ENCODE measurements around the gene SLC24A4. TPM values are rescaled to one million over a fixed set of nuclear protein-coding genes. Genes with fewer than 3 reads are reported as not detected.
A peak's percentile ranks its signal among the peaks of the same experiment; 100 is the strongest.

The SLC24A4 gene
- total and polyA plus RNA-seq, 2 donors (not counting 3 experiments of a cell fraction or from before 2014, with no cell fraction given): 0.07 to 0.08 TPM

GRCh38 chr14:92321701-92322100 lies 1.3 kb upstream of the SLC24A4 start:
- Histone ChIP-seq H3K9me3 (replicated peaks; ENCODE audit: control insufficient read depth, insufficient read depth, low read length) (no peaks in the 10 kb centered on the region), H3K79me2 (ENCODE audit: control insufficient read depth, insufficient read depth, low read length) (no peaks in the 10 kb centered on the region), H3K4me1 (ENCODE audit: control insufficient read depth, extremely low read depth, insufficient read depth, low read length) (no peaks in the 10 kb centered on the region), H3K9me1 (replicated peaks; ENCODE audit: control insufficient read depth, extremely low read depth, insufficient read depth, low read length) (no peaks in the 10 kb centered on the region), H3K27ac (ENCODE audit: insufficient read depth, low read depth, low read length) (no peak overlapping the region), H4K20me1 (replicated peaks; ENCODE audit: control insufficient read depth, extremely low read depth, insufficient read depth, low read length) (no peaks in the 10 kb centered on the region), H2AFZ (ENCODE audit: low read depth, low read length) (no peak overlapping the region), H3K4me3 (replicated peaks in 1 of 3; ENCODE audit: insufficient read depth in 1 of 3, low read depth in 1 of 3, low read length in 3 of 3) (no peak overlapping the region), H3K4me2 (ENCODE audit: insufficient read depth, low read length) (no peak overlapping the region), H3K9ac (replicated peaks; ENCODE audit: extremely low read depth, insufficient read depth, low read length) (no peak overlapping the region), H3K36me3 (ENCODE audit: control insufficient read depth in 2 of 2, extremely low read depth in 1 of 2, insufficient read depth in 2 of 2, low read length in 2 of 2) (no peaks in the 10 kb centered on the region), H3K27me3 (ENCODE audit: control insufficient read depth in 2 of 2, insufficient read depth in 2 of 2, low read length in 2 of 2) (peaks cover 40 to 41% of the 10 kb centered on the region in 2 experiments)
- intact Hi-C loops (cut with micrococcal nuclease): loop anchor here (10.0 kb wide), 1 partner anchor 363 kb away; no protein-coding TSS in a partner anchor
- BruUV-seq (replicated peaks): no TSS peak
- no peak for FAIRE-seq
- CTCF ChIA-PET: no interaction called here
- no peak for DNase-seq (ENCODE audit: low read depth, low spot score)
- no peak for TF ChIP-seq MYC (IDR thresholded peaks at IDR 0.05; ENCODE audit: low read depth, low read length)
- TF ChIP-seq EZH2 (IDR thresholded peaks at IDR 0.05; ENCODE audit: borderline replicate concordance, low read depth, low read length, severe bottlenecking): peak; percentile 10
- TF ChIP-seq CTCF (IDR thresholded peaks at IDR 0.05; ENCODE audit: extremely low read depth in 1 of 2, insufficient read depth in 1 of 2, low read depth in 1 of 2, low read length in 2 of 2): no peak
- TF ChIP-seq GATA2 (IDR thresholded peaks at IDR 0.05; ENCODE audit: insufficient read depth, insufficient read length, low read depth, low read length): no peak
- TF ChIP-seq MAX (IDR thresholded peaks at IDR 0.05; ENCODE audit: insufficient read depth, insufficient read length): no peak
- POLR2A ChIA-PET: no interaction called here
- dilution Hi-C loops (cut with MboI; ENCODE audit: extremely low pct_ligation_motif_present, low sequenced_read_pairs): no loop called here

- BruUV-seq (replicated peaks): no TSS peak
- no peak overlapping the region for H3K27ac ChIP-seq (ENCODE audit: insufficient read depth, low read depth, low read length)
- H3K27me3 ChIP-seq (ENCODE audit: control insufficient read depth in 2 of 2, insufficient read depth in 2 of 2, low read length in 2 of 2): peaks cover 40 to 41% of the 10 kb centered on the region in 2 experiments
- H3K9me1 ChIP-seq (replicated peaks; ENCODE audit: control insufficient read depth, extremely low read depth, insufficient read depth, low read length): no peaks in the 10 kb centered on the region
- no peak overlapping the region for H2AFZ ChIP-seq (ENCODE audit: low read depth, low read length)
- CTCF ChIA-PET: interaction anchor here (0.7 kb wide), 1 partner anchor 38 kb away, joined by 6 read pairs; no protein-coding TSS in a partner anchor
- H3K4me2 ChIP-seq (ENCODE audit: insufficient read depth, low read length): no peak overlapping the region
- DNase-seq (ENCODE audit: low read depth, low spot score): no peak
- POLR2A ChIA-PET: no interaction called here
- no peaks in the 10 kb centered on the region for H3K79me2 ChIP-seq (ENCODE audit: control insufficient read depth, insufficient read depth, low read length)
- H3K4me1 ChIP-seq (ENCODE audit: control insufficient read depth, extremely low read depth, insufficient read depth, low read length): no peaks in the 10 kb centered on the region
- TF ChIP-seq JUN (IDR thresholded peaks at IDR 0.05; ENCODE audit: borderline replicate concordance, insufficient read depth, insufficient read length, low read depth) (no peak), GATA2 (IDR thresholded peaks at IDR 0.05; ENCODE audit: insufficient read depth, insufficient read length, low read depth, low read length) (no peak), FOS (IDR thresholded peaks at IDR 0.05; ENCODE audit: borderline replicate concordance, insufficient read depth, low read length) (no peak), MYC (IDR thresholded peaks at IDR 0.05; ENCODE audit: low read depth, low read length) (no peak), MAX (IDR thresholded peaks at IDR 0.05; ENCODE audit: insufficient read depth, insufficient read length) (no peak), EZH2 (IDR thresholded peaks at IDR 0.05; ENCODE audit: borderline replicate concordance, low read depth, low read length, severe bottlenecking) (no peak), POLR2AphosphoS5 (IDR thresholded peaks at IDR 0.05; ENCODE audit: insufficient read depth, low read depth, low read length) (no peak), CTCF (IDR thresholded peaks at IDR 0.05; ENCODE audit: extremely low read depth in 1 of 2, insufficient read depth in 1 of 2, low read depth in 1 of 2, low read length in 2 of 2) (no peak), POLR2A (IDR thresholded peaks at IDR 0.05; ENCODE audit: low read depth, low read length) (no peak)
- no peaks in the 10 kb centered on the region for H3K36me3 ChIP-seq (ENCODE audit: control insufficient read depth in 2 of 2, extremely low read depth in 1 of 2, insufficient read depth in 2 of 2, low read length in 2 of 2)
- intact Hi-C loops (cut with micrococcal nuclease) (loop anchor here (10.0 kb wide), 1 partner anchor 362 kb away; no protein-coding TSS in a partner anchor), dilution Hi-C loops (cut with MboI; ENCODE audit: extremely low pct_ligation_motif_present, low sequenced_read_pairs) (no loop called here)
- no peak for FAIRE-seq
- H3K9me3 ChIP-seq (replicated peaks; ENCODE audit: control insufficient read depth, insufficient read depth, low read length): no peaks in the 10 kb centered on the region
- no peak overlapping the region for H3K4me3 ChIP-seq (replicated peaks in 1 of 3; ENCODE audit: insufficient read depth in 1 of 3, low read depth in 1 of 3, low read length in 3 of 3)
- H4K20me1 ChIP-seq (replicated peaks; ENCODE audit: control insufficient read depth, extremely low read depth, insufficient read depth, low read length): no peaks in the 10 kb centered on the region
- H3K9ac ChIP-seq (replicated peaks; ENCODE audit: extremely low read depth, insufficient read depth, low read length): no peak overlapping the region
These were observed 449 bp upstream of the SLC24A4 start for GRCh38 chr14:92322516-92322915.

Data from endothelial cell of umbilical vein (primary cell).